Umbilical cord (tissue), 2 donors: ENCODE data around the gene MAD1L1. TPM values are rescaled to one million over a fixed set of nuclear protein-coding genes. Genes with fewer than 3 reads are reported as not detected.
A peak's percentile ranks its signal among the peaks of the same experiment; 100 is the strongest.

ENCODE experiments used
- DNase-seq: peaks from one replicate; pipeline ENCODE4 v3.0.0-alpha.2; 2015; ENCODE audit warnings: low spot score
- total RNA-seq: library from RNA; depleted of rRNA; stranded (reverse); fragments of >200 nt; gene quantifications from one replicate; pipeline ENCODE4 v1.2.3, GENCODE V29; 2014; ENCODE audit warnings: low replicate concordance; ENCODE audit not compliant: insufficient read depth

Gene MAD1L1
- total RNA-seq, 1 donor from 2014 or later = 23.8 TPM

DNA sequence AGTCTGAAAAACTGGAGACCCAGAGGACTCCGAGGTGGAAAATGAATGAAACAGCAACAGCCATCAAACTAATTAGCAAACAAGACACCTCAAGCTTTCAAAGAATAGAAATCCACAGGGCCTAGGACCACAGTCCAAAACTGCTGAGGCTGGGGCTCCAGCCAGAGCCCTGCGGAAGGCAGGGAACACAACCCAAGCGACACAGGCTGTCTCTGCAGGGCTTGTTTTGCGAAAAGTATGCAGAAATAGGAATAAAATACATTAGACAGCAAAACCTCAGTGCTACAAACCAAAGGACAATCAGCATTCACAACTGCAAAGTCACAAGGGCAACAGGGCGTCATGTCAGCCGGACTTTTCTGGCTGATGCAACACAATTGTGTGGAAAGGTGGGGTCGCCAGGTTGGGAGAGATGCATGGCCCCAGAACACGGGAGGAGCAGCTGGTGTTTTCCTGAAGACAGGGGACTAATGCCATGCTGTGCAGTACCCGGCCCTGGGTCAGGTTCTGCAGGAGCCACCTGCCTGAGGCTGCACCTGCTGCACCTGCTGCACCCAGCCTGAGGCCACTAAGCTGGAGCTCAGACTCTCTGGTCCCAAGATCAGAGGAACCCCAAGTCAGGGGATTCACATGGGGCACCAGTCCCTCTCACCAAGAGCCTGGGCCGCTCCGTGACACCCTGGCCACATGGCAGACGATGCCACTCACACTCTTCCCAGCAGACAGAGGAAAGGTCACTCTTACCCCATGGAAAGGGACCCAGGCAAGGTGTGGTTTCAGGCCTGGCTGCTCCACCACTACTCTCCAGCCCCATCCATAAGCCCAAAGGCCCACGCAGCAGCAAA, 74.2 kb downstream of the MAD1L1 start:
- DNase-seq = no peak

DNA sequence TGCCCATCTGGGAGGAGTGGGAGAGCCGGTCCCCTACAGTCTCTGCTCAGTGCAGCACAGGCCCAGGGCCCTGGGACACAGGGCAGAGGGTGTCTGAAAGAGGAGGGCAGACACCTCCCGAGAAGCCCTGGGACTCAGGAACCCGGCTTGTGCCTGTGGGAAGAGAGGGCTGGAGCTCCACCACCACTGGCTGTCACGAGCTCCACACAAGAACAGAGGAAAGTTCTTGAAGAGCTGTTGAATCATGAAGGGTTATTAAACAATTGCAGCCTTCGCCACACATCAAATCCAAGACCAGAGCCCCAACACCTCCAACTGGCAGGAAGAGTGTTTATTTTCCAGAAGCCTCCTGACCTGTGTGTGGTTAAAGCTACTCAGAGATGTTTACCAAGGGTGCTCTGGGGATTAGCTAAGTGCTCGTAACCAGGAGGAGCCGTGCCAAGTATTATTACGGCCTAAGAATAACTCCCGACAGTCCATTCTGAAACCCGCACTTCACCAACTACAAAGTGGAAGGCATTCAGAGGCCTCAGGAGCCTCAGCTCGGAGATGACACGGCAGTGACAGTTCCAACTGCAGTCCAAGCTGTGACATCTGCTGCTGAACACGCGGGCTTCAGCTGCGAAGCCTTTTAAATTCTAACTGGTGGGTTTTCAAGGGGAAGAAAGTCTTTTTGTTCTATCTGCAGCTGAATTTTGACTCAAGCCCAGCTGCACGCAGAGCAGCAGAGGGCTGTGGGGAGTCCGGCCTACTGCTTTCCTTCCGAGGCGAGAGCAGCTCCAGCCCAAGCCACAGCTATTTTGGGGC, 75.1 kb downstream of the MAD1L1 start:
- DNase-seq = peak; percentile 40

DNA sequence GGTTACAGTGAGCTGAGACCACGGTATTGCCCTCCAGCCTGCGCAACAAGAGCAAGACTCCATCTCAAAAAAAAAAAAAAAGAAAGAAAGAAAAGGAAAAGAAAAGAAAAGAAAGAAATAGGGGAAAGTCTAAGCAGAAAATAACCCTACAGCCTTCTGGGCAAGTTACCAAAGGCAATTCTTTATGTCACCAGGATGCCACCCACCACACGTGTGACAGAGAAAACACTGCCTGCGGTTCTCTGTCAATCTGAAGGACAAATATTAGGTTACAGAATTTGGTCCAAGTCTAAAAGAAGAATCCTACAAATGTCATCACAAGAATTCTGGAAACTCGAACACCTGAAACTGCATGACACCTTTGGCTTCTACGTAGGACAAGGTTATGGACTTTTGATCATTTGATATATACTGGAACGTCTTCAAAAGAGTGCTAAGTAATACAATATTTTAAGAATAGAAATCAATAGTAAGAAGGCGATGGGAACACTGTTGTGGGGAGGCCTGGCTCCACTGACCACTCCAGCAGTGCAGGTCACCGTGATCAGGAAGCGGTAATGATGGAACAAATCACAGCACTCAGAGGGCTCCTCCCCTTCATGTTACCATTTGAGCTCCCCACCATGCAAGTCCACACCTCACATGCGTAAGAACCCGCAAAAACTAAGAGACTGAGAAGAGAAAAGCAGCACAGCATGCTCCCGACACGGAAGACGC, 75.8 kb downstream of the MAD1L1 start:
- DNase-seq = no peak

DNA sequence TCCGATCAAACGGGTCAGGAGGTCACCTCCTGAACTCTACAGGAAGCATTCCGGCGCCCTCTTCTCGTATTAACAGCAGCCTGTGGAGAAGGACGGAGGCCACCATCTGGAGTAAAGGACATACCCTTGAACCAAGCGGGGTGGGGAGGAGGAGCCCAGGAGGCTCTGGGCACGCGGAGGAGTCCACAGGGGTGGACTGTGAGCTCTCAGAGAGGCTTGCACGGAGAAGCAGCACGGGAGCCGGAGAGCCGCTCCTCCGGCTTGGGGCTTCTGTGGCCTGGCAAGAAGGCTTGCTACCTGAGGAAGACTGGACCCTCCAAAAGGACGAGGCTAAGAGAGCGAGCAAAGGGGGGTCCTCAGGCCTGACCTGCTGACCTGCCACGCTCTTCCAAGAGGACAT, 77.9 kb downstream of the MAD1L1 start:
- no peak for DNase-seq

DNA sequence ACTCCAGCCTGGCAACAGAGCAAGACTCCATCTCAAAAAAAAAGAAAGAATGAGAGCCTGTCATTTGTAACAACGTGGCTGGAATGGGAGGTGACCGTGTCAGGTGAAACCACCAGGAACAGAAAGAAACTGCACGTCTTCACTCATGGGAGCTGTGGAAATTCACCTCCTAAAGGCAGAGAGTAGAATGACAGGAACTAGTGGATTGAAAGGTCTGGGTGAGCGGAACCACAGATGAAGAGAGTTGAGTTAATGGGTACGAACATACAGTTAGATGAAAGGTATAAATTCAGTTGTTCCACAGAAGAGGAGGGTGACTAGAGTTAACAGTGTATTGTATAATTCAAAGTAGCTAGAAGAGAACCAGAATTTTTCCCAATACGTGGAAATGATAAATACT, 78.6 kb downstream of the MAD1L1 start:
- DNase-seq = no peak

DNA sequence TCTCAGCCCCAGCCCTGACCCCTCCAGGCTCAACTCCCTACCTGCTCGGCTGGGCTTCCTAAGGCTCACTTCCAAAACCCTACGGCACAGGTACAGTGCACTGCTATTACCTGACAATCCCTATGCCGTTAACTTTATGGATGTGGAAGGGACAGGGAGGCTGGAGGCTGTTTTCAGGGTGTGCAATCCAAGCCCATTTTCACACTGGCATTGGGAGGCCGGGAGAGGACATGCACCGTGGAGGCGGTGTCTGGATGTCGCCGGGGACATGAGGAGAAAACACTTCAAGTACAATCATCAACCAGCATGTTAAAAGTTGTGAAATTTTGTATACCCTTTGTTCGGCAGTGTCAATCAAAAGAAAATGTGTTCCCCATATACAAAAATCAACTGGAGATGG, 80.1 kb downstream of the MAD1L1 start:
- DNase-seq = no peak

DNA sequence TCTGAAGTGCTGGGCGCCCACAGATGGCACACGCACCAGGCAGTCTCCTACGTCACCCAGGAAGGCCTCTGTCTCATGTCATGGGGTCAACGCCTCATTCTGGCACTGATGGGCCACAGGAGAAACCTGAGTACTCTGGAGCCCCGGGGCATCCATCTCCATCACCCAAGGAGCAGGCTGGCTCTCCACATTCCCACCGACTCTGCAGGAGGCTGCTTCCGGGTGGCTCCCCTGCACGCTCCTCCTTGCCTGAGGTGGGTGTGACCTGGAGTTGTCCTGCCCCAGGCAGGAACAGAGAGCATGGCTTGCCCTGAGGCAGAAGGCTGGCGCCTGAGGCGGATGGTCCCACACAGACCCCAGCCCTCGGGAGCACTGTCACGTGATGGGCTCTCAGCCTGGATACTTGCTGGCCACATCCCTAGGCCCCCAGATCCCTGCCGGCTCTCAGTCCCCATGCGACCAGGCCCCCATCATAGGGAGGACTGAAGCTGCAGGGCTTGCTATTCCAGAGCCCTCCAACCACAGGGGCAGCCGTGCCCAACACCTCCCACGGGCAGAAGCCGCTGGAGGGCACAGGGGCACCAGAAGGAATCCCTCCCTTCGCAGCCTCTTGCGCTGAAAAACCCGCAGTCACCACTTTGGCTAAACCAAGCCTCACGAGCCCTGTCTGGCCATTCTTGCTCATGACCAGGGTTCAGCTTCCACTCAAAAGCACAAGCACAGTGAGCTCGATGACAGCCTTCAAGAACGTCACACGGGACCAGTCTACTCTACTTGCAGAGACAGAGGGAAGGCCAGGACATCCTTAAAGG, 80.7 kb downstream of the MAD1L1 start:
- DNase-seq = no peak

DNA sequence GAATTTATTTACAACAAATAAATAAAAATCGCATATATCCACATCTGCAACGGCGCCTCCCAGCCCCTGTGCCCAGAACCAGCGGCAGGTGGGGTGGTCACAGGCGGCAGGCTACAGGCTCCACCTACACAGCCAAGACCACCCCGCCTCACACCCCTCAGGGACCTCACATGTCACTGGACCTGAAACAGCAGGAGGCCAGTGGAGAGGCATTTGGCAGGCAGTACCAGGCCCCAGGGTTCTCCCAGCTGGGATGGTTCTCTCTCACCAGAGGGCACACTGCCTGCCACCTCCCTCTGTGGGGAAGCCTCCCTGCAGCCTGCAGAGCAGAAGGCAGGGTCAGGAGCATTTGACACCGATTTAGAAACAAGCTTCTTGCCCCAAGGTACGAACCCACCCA, 81.5 kb downstream of the MAD1L1 start:
- no peak for DNase-seq

DNA sequence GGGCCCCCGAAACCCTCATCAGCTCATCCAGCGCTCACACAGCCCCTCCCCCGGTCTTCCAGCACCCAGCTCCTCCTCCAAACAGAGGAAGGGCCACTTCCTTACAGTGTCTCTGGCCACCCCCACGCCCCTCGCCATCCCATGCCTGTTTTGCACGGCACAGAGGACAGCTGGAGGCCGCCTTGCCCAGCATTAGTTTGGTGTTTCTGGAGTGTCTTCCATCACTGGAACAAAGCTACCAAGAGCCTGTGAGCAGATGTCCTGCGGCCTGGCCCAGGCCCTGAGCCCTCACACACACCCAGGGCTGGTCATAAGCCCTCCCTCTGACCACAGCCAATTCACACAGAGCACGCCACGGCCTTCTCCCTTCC, 82.3 kb downstream of the MAD1L1 start:
- DNase-seq = no peak

DNA sequence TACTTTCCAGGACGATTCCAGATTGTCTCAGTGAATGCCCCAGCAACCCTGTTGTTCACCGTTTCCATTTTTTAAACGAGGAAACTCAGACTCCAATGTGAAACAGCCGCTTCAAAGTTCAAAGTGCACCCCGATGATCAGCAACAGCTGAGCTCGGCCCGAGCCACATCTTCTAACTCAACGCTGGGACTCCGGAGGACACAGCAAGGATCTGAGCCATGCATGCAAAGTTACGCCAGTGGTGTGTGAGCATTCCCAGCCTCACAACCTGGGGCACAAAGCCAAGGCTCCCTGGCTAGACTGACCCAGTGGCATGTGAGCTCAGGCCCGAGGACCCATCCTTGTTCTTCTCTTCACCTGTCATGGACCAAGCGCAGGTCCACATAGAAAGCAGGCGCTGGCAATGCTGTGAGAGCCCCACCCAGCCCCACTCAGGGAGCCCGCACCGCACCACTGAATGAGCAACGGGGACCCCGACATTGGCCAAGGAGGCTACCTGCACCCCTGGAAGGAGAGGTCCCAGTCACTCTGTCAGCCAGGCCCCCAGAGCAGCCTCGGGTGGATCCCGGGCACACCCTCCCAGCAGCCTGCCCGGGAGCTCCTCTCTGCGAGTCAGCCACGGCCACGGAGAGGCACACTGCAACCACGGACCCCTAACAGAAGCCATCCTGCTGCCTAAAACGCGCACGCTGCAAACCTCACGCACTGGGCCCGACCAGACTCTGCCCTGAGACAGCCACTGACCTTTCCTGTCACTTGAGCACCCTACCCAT, 82.9 kb downstream of the MAD1L1 start:
- no peak for DNase-seq

DNA sequence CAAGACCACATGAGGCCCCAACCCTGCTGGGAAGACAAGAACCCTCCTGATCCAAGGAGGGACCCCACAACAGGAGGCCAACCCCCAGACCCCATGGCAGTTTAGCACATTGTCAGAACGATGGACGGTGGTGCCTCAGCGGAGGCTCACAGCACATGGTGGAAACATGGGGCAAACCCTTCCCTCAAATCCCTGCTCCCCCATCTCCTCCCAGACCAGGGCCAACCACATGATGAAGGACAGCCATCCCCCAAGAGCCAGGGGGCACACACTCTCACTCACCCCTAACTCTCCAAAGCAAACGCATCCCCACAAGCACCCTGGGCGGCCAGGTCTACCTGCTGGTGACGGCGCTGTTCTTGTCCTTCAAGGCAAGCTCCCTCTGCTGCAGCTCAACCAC, 83.9 kb downstream of the MAD1L1 start:
- no peak for DNase-seq

DNA sequence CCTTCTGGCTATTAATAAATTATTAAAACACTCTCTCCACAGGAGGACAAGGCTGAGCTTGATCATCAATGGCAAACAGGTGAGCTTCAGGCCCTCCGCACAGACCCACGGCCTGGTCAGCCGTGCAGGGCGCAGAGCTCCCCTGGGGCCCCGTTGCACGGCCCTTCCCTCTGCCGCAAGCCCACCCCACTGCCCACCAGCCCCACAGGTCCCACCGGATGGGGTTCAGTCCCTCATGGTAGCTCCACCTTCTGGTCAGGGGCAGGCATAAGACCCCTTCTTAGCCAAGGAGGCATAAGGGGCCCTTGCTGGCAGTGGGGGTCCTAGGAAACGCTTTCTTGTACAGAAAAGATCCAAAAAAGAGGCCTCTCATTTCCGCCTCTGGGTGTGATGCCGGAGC, 84.6 kb downstream of the MAD1L1 start:
- DNase-seq = no peak

DNA sequence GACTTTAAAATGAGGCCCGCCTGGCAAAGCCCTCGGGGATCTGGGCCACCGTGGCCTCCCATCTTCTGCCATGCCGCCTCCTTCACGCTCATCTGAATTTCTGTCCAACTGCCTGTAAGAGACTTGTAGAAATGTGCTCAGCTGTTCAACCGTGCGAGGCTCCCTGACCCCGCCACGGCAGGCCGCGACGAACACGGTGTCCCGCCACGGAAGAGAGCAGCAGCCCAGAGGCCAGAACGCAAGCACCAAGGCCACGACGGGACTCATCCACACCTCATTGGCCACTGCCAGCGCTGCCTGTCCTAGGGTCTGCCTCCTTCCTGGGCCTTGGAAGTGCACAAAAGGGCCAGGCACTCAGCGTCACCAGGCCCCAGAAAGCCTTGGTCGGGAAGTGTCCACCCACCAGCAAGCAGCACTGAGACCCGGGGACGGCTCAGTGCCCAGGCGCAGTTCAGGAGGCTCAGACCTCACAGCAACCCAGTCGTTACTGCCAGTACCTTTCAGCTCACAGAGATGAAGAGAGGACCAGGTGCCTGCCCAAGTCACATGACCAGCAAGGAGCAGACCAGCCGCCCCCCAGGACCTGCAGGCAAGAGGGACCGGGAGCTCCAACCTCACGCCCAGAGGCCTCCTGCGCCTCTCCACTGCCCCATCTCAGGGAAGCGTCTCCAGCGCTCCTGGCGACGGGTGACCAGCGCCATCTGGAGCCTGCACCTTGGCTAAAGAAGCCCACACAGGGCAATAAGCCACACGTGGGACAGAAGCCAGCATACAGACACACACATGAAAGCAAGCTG, 85.9 kb downstream of the MAD1L1 start:
- DNase-seq = no peak

DNA sequence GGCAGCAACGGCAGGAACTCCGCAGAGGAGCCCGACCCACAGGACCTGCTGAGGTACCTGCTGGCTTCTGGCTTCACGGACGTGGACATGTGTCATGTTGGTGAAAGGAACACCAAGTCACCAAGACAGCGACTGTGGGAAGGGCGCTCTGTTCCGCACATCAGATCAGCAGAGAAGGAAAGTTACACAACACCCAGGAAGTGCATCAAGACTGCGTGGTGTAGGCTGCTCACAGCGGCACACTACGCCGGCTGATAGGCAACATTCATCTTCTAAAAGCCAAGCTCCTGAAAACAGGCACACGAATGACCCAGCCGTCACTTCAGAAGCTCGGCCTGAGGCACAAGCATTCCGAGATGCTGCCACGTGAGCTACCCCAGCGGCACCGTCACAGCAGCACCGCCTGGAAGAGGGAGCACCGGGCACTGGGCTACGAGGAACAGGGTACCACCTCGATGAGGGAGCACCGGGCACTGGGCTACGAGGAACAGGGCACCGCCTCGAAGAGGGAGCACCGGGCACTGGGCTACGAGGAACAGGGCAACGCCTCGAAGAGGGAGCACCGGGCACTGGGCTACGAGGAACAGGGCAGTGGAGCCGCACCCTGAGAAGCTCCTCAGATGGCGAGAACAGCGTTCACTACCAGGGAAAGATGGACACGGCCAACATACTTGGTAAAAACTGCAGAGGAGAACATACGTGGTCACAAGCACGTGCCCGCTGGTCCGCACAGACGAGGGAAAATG, 86.7 kb downstream of the MAD1L1 start:
- no peak for DNase-seq

DNA sequence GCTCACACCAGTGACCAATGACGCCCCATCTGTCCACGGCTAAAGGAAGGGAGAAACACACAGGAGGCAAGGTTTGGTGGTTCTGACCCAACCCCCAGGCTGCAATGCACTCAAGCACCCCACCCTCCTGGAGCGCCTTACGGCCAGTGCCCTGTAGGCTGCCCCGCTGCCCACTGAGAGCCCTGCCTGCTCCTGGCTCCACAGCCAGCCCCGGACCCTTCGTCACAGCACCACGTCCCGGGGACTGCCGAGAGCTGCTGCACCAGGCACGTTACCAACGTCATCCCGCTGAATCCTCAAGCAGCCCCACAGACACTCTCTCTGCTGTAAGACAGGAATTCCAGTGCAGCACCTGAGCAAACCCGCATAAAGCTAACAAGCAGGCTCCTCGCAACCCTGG, 87.8 kb downstream of the MAD1L1 start:
- no peak for DNase-seq

DNA sequence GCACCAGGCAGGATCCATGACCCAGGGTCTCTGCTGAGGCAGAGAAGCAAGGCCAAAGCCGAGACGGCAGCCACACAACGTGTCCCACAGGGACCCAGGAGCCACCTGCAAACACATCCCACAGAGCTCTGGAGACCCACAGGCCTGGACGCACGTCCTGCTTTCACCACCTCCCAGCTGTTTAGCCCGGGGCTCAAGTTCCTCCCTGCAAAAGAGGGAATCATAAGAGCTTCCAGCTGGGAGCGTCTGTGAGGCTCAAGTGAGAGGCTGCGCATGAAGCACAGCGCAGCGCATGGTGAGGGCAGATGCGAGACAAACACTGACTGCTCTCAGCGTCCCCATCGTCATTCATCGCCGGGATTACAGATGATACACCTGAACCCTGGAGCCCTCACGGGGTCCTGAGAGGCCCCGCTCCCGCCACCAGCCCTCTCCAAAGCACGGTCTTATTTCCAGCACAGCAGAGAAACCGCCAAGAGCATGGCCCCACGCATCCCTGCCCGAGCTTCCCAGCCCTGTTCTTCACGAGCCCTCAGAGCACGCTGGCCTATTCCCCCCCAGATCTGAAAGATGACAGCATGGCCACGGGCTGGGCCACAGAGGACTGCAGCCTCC, 88.7 kb downstream of the MAD1L1 start:
- no peak for DNase-seq

DNA sequence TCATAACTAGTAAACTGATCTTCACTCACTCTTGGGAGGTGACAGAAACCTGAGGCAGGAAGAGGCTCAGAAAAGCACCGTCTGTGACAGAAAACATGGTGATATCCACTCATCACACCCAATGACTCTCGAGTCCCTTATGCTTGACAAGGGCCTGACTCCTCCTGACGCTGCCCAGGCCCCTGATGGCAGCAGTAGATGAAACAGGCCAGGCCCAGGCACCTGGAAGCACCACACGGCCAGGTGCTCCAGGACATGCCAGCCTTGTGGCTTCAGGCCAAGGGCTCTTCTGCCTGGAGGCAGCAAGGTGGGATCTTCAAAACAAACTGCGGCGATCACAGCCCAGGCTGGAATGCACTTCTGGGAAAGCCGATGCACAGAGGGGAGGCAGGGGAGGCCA, 89.3 kb downstream of the MAD1L1 start:
- DNase-seq = no peak

DNA sequence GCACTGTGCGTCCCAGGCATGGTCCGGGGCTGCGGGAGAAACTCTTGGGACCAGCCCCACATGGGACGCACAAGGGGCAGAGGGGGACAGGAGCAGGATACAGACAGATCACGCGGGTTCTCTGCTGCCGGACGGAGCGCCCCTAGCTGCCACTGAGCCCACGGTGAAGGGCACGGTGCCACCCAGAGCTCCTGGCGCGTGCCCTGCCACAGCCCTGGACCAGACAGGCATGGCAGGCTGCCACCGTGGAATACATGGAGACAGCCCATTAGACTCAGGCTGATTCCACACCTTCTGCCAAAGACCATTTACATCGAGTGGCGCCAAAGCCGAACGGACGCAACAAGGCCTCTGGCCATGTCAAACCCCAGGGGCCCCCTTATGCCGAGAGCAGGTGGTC, 90.4 kb downstream of the MAD1L1 start:
- DNase-seq = no peak

DNA sequence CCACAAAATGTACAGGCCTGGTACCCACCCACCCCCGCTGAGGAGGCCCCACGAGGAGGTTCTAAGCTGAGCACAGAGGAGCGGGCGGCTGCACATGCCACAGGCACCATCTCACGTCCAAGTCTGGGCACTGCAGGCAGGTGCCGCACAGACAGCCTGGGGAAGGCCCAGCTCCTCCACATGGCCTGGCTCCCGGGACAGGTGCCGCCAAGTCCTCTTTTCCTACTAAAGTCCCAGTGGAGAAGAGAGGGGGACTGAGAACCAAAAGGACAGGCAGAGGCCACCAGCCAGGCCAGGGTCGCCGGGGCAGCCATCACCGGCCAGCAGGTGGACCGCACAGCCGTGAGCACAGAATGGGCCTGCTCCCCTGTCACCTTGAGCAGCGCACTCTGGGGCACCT, 91.1 kb downstream of the MAD1L1 start:
- no peak for DNase-seq
